Ovary (tissue), 3 donors: ENCODE data around the gene HEPACAM.

Source experiments
- CTCF ChIP-seq, 3 donors: fragments of 450-650 bp in 2 of 3; fragments of 200-600 bp in 1 of 3; IDR thresholded peaks; one replicate each; pipeline versions ENCODE4 v1.5.1 to v1.8.0; 2016 to 2022; ENCODE audit warnings: antibody characterized with exemption in 3 of 3, mild to moderate bottlenecking in 1 of 3
- EP300 ChIP-seq: sonication (generic); formaldehyde crosslinking; IDR thresholded peaks from one replicate; pipeline ENCODE4 v1.6.1; 2017; ENCODE audit warnings: antibody characterized with exemption
- POLR2A ChIP-seq: fragments of 450-650 bp; IDR thresholded peaks from one replicate; pipeline ENCODE4 v1.6.1; 2017; ENCODE audit warnings: antibody characterized with exemption, mild to moderate bottlenecking, moderate library complexity
- donor health status: DM: no; HTN: no; CAD: no.

DNA sequence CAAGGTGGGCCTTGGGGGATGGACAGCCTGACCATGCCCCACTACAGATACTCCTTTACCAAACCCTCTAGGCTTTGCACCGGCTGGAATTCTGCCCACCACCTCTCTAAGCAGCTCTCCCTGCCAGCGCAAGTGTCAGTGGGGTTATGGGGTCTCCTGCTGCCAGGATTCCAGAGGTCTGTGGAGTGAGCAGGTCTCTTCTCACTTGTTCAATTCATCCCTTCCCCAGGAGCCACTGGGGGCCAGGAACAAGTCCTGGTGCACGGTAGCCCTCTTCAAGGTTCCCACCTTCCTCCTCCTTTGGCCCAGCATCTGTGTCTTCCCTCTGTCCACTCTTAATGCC, 48.6 kb upstream of the HEPACAM start:
- TF ChIP-seq EP300 (no peak), POLR2A (no peak), CTCF (IDR thresholded peaks at IDR 0.05) (no peak)
